ENCODE data around the gene COL23A1.

DNA sequence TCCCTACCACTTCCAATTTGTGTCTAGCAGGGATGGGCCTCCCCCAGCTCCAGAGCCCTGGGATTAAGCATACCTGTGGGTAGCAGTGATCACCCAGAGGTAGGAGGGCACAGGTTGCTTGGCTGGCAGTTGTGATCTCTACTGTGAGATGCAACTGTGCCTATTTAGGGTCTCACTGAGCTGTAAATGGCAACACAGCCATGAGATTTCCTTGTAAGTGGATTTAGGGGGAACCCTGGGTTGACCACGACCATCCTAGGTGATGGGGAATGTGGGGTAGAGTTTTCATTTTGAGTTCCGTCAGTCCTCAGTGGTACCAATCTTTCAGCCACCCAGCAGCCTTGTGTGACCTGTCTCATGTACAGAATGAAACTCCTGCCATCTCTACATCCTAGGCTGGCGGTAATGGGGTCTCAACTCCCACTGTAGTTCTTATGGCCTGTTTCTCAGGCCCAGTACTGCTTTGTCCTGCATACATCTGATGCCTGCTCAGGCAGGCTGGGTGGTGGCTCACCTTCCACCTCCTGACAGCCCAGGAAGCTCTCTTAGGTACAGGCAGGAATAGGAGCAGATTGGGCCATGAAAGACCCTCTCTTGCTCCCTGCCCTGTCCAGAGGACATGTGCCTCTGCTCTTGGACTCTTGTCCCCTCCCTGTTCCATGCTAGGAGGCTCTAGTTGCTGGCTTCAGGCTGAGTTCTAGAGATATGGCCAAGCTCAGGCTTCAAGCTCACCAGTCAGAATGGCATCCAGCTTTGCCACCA, 377.8 kb downstream of the COL23A1 start:
- TF ChIP-seq, protein P1, sequence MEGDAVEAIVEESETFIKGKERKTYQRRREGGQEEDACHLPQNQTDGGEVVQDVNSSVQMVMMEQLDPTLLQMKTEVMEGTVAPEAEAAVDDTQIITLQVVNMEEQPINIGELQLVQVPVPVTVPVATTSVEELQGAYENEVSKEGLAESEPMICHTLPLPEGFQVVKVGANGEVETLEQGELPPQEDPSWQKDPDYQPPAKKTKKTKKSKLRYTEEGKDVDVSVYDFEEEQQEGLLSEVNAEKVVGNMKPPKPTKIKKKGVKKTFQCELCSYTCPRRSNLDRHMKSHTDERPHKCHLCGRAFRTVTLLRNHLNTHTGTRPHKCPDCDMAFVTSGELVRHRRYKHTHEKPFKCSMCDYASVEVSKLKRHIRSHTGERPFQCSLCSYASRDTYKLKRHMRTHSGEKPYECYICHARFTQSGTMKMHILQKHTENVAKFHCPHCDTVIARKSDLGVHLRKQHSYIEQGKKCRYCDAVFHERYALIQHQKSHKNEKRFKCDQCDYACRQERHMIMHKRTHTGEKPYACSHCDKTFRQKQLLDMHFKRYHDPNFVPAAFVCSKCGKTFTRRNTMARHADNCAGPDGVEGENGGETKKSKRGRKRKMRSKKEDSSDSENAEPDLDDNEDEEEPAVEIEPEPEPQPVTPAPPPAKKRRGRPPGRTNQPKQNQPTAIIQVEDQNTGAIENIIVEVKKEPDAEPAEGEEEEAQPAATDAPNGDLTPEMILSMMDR (IDR thresholded peaks at IDR 0.05), result no peak
- TF ChIP-seq JUNB (IDR thresholded peaks at IDR 0.05), result no peak
- TF ChIP-seq ESRRA (IDR thresholded peaks at IDR 0.05; ENCODE audit: borderline replicate concordance, low read length), result no peak
- TF ChIP-seq MAFK (IDR thresholded peaks at IDR 0.05; ENCODE audit: partially characterized antibody), result no peak

Measured in A549 (cell line).